GM12801 (cell line): ENCODE measurements around the gene ZNF804B.

Experiments
- CTCF ChIP-seq: IDR thresholded peaks from one replicate; pipeline ENCODE4 v1.5.1; 2011; ENCODE audit warnings: control low read depth; ENCODE audit not compliant: insufficient read length; ENCODE audit errors: extremely low read depth

ZNF804B gene

DNA sequence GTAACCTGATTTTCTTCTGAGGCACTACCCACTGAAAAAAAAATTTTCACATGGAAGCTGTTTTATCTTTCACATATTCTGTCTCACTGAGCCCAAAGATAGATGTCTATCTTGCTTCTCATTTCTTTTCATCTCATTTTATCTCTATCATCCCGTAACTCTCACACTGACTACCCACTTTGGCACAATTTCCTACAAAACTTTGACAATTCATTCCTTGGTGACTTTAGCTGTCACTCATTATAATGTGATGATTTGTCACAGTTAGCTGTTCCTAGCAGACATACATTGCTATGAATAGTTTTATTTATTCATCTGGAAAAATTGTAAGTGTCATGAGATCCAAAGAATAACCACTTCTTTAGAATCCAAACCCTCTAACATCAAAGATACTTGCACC lies 625.9 kb downstream of the ZNF804B start:
- TF ChIP-seq CTCF: no peak
